PC-3 (cell line): ENCODE data around the gene KLKB1.

Experiments used
- EZH2 ChIP-seq: fragments of 300-600 bp; sonication (generic); IDR thresholded peaks from one replicate; pipeline ENCODE4 v1.6.1; 2017; ENCODE audit warnings: antibody characterized with exemption, mild to moderate bottlenecking, low read length; ENCODE audit not compliant: unreplicated experiment
- EZH2phosphoT487 ChIP-seq: fragments of 300-600 bp; sonication (generic); IDR thresholded peaks from 2 replicates; pipeline ENCODE4 v1.6.1; 2018; ENCODE audit warnings: mild to moderate bottlenecking, antibody characterized with exemption, low read length, borderline replicate concordance
- TF ChIP-seq, protein P1 (sequence below): fragments of 300-600 bp; sonication (generic); conservative IDR thresholded peaks from 2 replicates; pipeline ENCODE4 v1.5.1; 2017; ENCODE audit warnings: antibody characterized with exemption, low read depth, mild to moderate bottlenecking, low read length

DNA sequence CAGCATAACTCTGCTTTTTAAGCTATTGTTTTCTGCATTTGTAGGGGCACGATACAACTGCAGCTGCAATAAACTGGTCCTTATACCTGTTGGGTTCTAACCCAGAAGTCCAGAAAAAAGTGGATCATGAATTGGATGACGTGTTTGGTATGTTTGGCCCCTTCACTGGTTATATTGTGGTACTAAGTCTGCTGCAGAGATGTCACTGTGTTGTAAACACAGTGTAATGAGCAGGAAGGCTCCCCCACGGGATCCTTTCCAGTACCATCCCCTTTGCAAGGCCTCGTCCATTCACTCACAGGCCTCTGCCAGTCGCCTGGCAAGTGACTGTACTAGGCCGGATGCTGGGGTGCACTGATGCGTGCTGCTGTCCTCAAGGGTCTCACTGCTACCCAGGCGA, 22.2 kb upstream of the KLKB1 start:
- TF ChIP-seq, protein P1, sequence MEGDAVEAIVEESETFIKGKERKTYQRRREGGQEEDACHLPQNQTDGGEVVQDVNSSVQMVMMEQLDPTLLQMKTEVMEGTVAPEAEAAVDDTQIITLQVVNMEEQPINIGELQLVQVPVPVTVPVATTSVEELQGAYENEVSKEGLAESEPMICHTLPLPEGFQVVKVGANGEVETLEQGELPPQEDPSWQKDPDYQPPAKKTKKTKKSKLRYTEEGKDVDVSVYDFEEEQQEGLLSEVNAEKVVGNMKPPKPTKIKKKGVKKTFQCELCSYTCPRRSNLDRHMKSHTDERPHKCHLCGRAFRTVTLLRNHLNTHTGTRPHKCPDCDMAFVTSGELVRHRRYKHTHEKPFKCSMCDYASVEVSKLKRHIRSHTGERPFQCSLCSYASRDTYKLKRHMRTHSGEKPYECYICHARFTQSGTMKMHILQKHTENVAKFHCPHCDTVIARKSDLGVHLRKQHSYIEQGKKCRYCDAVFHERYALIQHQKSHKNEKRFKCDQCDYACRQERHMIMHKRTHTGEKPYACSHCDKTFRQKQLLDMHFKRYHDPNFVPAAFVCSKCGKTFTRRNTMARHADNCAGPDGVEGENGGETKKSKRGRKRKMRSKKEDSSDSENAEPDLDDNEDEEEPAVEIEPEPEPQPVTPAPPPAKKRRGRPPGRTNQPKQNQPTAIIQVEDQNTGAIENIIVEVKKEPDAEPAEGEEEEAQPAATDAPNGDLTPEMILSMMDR = no peak
- TF ChIP-seq EZH2 (no peak), EZH2phosphoT487 (no peak)
